ENCODE data around the gene IFNGR2. TPM values are rescaled to one million over a fixed set of nuclear protein-coding genes. Genes with fewer than 3 reads are reported as not detected.

IFNGR2 gene
- total and polyA plus RNA-seq, 2 of the 13 experiments (the other 11 are each of a cell fraction or from before 2014, with no cell fraction given), result 61.3 to 117 TPM

GRCh38 chr21:33403128-33403785, at the start of gene IFNGR2 (continued):
- TF ChIP-seq ZNF784 (CRISPR knock-in tag; IDR thresholded peaks at IDR 0.05; ENCODE audit: borderline replicate concordance) (0 out of 2 replicates have a peak, but pooled peaks have one; percentile 15), YY1 (IDR thresholded peaks at IDR 0.05; ENCODE audit: insufficient read depth, insufficient replicate concordance, low read depth, low read length) (peak; percentile 87)

GRCh38 chr21:33355355-33355754, 47.9 kb upstream of the IFNGR2 start:
- H3K4me2 ChIP-seq (ENCODE audit: low read depth, low read length), result no peak overlapping the region
- DNase-seq (ENCODE audit: low spot score), result no peak
- H3K9me3 ChIP-seq (ENCODE audit: low read length), result no peaks in the 10 kb centered on the region
- no peaks in the 10 kb centered on the region for H3K79me2 ChIP-seq (ENCODE audit: insufficient read depth, low read length)
- H4K20me1 ChIP-seq (ENCODE audit: insufficient read depth, low read length), result no peaks in the 10 kb centered on the region
- BruUV-seq (replicated peaks), result no TSS peak
- no peak for TF ChIP-seq STAG1 (CRISPR knock-in tag; IDR thresholded peaks at IDR 0.05)
- WGBS (ENCODE audit: low lambda C conversion rate), result 93% methylated on average over 6 of the region's 6 CpGs
- peaks cover 3 to 15% of the 10 kb centered on the region in 2 experiments; a peak in 2 of 5 replicates for H3K36me3 ChIP-seq (replicated peaks in 1 of 2; ENCODE audit: control insufficient read depth in 1 of 2, insufficient read depth in 2 of 2, low read length in 2 of 2)
- no peak overlapping the region for H3K9ac ChIP-seq (ENCODE audit: insufficient read depth, low read depth, low read length)
- CTCF ChIA-PET (ENCODE audit: low intra/inter-chr PET ratio, low total read pairs), result no interaction called here
- no peaks in the 10 kb centered on the region for H3K27me3 ChIP-seq (ENCODE audit: control insufficient read depth in 1 of 2, insufficient read depth in 2 of 2, low read length in 2 of 2)
- in situ Hi-C loops (cut with HindIII; ENCODE audit: extremely low pct_ligation_motif_present, low pct_unique_long_range_greater_than_20kb) (no loop called here), intact Hi-C loops (cut with micrococcal nuclease; ENCODE audit: unreplicated experiment) (no loop called here)
- POLR2A ChIA-PET, result no interaction called here
- no peak for ATAC-seq
- no peak for FAIRE-seq
- no peak overlapping the region for H3K4me3 ChIP-seq (replicated peaks in 1 of 3; ENCODE audit: insufficient read depth in 1 of 3, low read depth in 2 of 3, low read length in 3 of 3)
- no peak overlapping the region for H3K27ac ChIP-seq (ENCODE audit: extremely low read length, insufficient read depth, low read length)
- no peak overlapping the region for H2AFZ ChIP-seq (ENCODE audit: low read length)
- H3K4me1 ChIP-seq (ENCODE audit: insufficient read depth, low read length), result peaks cover 9% of the 10 kb centered on the region; the same call in 1 of the 2 replicates

- WGBS (ENCODE audit: low lambda C conversion rate), result 85% methylated on average over 11 of the region's 11 CpGs
- CTCF ChIA-PET (ENCODE audit: low intra/inter-chr PET ratio, low total read pairs), result no interaction called here
- FAIRE-seq, result no peak
- H3K4me2 ChIP-seq (ENCODE audit: low read depth, low read length), result no peak overlapping the region
- no peak overlapping the region for H3K9ac ChIP-seq (ENCODE audit: insufficient read depth, low read depth, low read length)
- no TSS peak for BruUV-seq (replicated peaks)
- DNase-seq (ENCODE audit: low spot score), result no peak
- H3K4me1 ChIP-seq (ENCODE audit: insufficient read depth, low read length), result peaks cover 13% of the 10 kb centered on the region
- peaks cover 3 to 15% of the 10 kb centered on the region in 2 experiments; a peak in 2 of 5 replicates for H3K36me3 ChIP-seq (replicated peaks in 1 of 2; ENCODE audit: control insufficient read depth in 1 of 2, insufficient read depth in 2 of 2, low read length in 2 of 2)
- in situ Hi-C loops (cut with HindIII; ENCODE audit: extremely low pct_ligation_motif_present, low pct_unique_long_range_greater_than_20kb), result no loop called here
- POLR2A ChIA-PET, result no interaction called here
- no peaks in the 10 kb centered on the region for H3K79me2 ChIP-seq (ENCODE audit: insufficient read depth, low read length)
- no peak overlapping the region for H3K27ac ChIP-seq (ENCODE audit: extremely low read length, insufficient read depth, low read length)
- H3K4me3 ChIP-seq (replicated peaks in 1 of 3; ENCODE audit: insufficient read depth in 1 of 3, low read depth in 2 of 3, low read length in 3 of 3), result no peak overlapping the region
- no peak overlapping the region for H2AFZ ChIP-seq (ENCODE audit: low read length)
- no peaks in the 10 kb centered on the region for H3K9me3 ChIP-seq (ENCODE audit: low read length)
- no peaks in the 10 kb centered on the region for H4K20me1 ChIP-seq (ENCODE audit: insufficient read depth, low read length)
- no peak for ATAC-seq
- intact Hi-C loops (cut with micrococcal nuclease; ENCODE audit: unreplicated experiment), result no loop called here
- H3K27me3 ChIP-seq (ENCODE audit: control insufficient read depth in 1 of 2, insufficient read depth in 2 of 2, low read length in 2 of 2), result no peaks in the 10 kb centered on the region
- TF ChIP-seq NRL (CRISPR knock-in tag; IDR thresholded peaks at IDR 0.05; ENCODE audit: borderline replicate concordance) (no peak), ZNF687 (CRISPR knock-in tag; IDR thresholded peaks at IDR 0.05) (no peak), ZNF326 (CRISPR knock-in tag; IDR thresholded peaks at IDR 0.05; ENCODE audit: borderline replicate concordance) (no peak), MXI1 (IDR thresholded peaks at IDR 0.05; ENCODE audit: borderline replicate concordance, low read depth, low read length) (no peak), ZNF580 (CRISPR knock-in tag; IDR thresholded peaks at IDR 0.05; ENCODE audit: borderline replicate concordance, low read depth) (no peak)
Observed at GRCh38 chr21:33355996-33356395, 47.2 kb upstream of the IFNGR2 start.

Data from HepG2 (cell line).